ENCODE results near the gene CRYBG1. TPM values are rescaled to one million over a fixed set of nuclear protein-coding genes. Genes with fewer than 3 reads are reported as not detected.
A peak's percentile ranks its signal among the peaks of the same experiment; 100 is the strongest.

The CRYBG1 gene
- total RNA-seq, 1 experiment from 2014 or later = 5.7 TPM

GRCh38 chr6:106617302-106617701 is 256.8 kb downstream of the CRYBG1 start:
- H2AK5ac ChIP-seq (ENCODE audit: insufficient read length, low read length) = peak overlapping the region; percentile 41
- no peak overlapping the region for H4K5ac ChIP-seq (ENCODE audit: insufficient read length, low read depth, low read length)
- H2AFZ ChIP-seq (ENCODE audit: low read length) = no peak overlapping the region
- H3K79me1 ChIP-seq (ENCODE audit: insufficient read depth, low read depth, low read length, poor library complexity, severe bottlenecking) = no peaks in the 10 kb centered on the region
- no peak for DNase-seq
- H2BK20ac ChIP-seq (ENCODE audit: low read depth, low read length, poor library complexity, severe bottlenecking) = no peak overlapping the region
- no peak overlapping the region for H2BK12ac ChIP-seq (ENCODE audit: insufficient read length, low read depth, low read length)
- no peak overlapping the region for H2BK15ac ChIP-seq (ENCODE audit: low read depth, low read length)
- no peak for TF ChIP-seq CTCF (conservative IDR thresholded peaks at IDR 0.05)
- no peak overlapping the region for H2BK120ac ChIP-seq (ENCODE audit: low read depth, low read length, poor library complexity, severe bottlenecking)
- H3K14ac ChIP-seq (ENCODE audit: insufficient read depth, low read length) = no peak overlapping the region
- no peak overlapping the region; a peak in 1 of 5 replicates for H3K4me3 Mint-ChIP-seq
- H3K27me3 ChIP-seq (ENCODE audit: insufficient read depth, low read length) = no peaks in the 10 kb centered on the region
- no peaks in the 10 kb centered on the region for H4K20me1 ChIP-seq (ENCODE audit: control insufficient read depth, insufficient read depth, insufficient read length)
- peak overlapping the region in 2 of 3 experiments; percentile 3 to 62; a peak in 2 of 7 replicates for H3K27ac Mint-ChIP-seq
- H3K4me2 ChIP-seq (ENCODE audit: insufficient read depth, insufficient read length, low read length) = no peak overlapping the region
- H3K4me1 Mint-ChIP-seq = peaks cover 56 to 60% of the 10 kb centered on the region in 2 experiments
- no peak overlapping the region for H3T11ph ChIP-seq (ENCODE audit: low read length)
- H3K9ac ChIP-seq (ENCODE audit: extremely low read depth, insufficient read length, low read length) = no peak overlapping the region
- H3K36me3 Mint-ChIP-seq (ENCODE audit: insufficient read depth in 1 of 3, low read depth in 3 of 3) = peaks cover 11 to 32% (median 23%) of the 10 kb centered on the region in 3 experiments
- no peaks in the 10 kb centered on the region for H3K27me3 Mint-ChIP-seq (ENCODE audit: low read depth)
- peaks cover 2% of the 10 kb centered on the region for H3K9me3 ChIP-seq (ENCODE audit: control insufficient read depth, low read depth, low read length)
- H3K23ac ChIP-seq (ENCODE audit: insufficient read length, low read depth, low read length) = no peak overlapping the region
- H2BK5ac ChIP-seq (ENCODE audit: insufficient read length, low read length) = no peak overlapping the region
- H3K23me2 ChIP-seq (ENCODE audit: insufficient read length, low read depth, low read length, poor library complexity, severe bottlenecking) = no peaks in the 10 kb centered on the region
- H3K4ac ChIP-seq (ENCODE audit: low read depth, low read length) = no peak overlapping the region
- H4K91ac ChIP-seq (ENCODE audit: insufficient read length, low read depth, low read length) = no peak overlapping the region
- H3K27ac ChIP-seq (ENCODE audit: insufficient read length, low read depth, low read length) = no peak overlapping the region
- no peak overlapping the region for H3K56ac ChIP-seq (ENCODE audit: insufficient read length, low read depth, low read length)
- H3K18ac ChIP-seq (ENCODE audit: insufficient read length, low read depth, low read length) = no peak overlapping the region
- no peaks in the 10 kb centered on the region for H3K79me2 ChIP-seq (ENCODE audit: insufficient read depth, low read length)
- H3K9me3 Mint-ChIP-seq = peaks cover 3 to 4% of the 10 kb centered on the region in 2 experiments
- H4K8ac ChIP-seq (replicated peaks; ENCODE audit: insufficient read length, low read depth, low read length) = no peak overlapping the region
- H3K4me1 ChIP-seq (ENCODE audit: insufficient read depth, low read length) = peaks cover 17% of the 10 kb centered on the region; the same call in 1 of the 2 replicates
